Bronchial epithelial cell (primary cell): ENCODE measurements around the gene SLC27A5. TPM values are rescaled to one million over a fixed set of nuclear protein-coding genes. Genes with fewer than 3 reads are reported as not detected.
A peak's percentile ranks its signal among the peaks of the same experiment; 100 is the strongest.
"Not testable (repeated sequence)": the region's sequence is repeated elsewhere in the genome, so short reads cannot be mapped to it uniquely, and the experiment has no call there.

ENCODE experiments used
- DNase-seq: peaks from one replicate; pipeline ENCODE4 v3.0.0-alpha.2; 2010; ENCODE audit warnings: low read depth
- FAIRE-seq: peaks from 2 replicates; lab custom pipeline; 2011; peaks lifted over from hg19 to GRCh38; lab: Jason Lieb, UNC
- H3K27me3 ChIP-seq: 2 replicates; pipeline ENCODE4 v1.5.1; 2011; ENCODE audit warnings: low read length; ENCODE audit not compliant: control insufficient read depth, insufficient read depth
- H3K36me3 ChIP-seq: 2 replicates; pipeline ENCODE4 v1.5.1; 2011; ENCODE audit warnings: low read length; ENCODE audit not compliant: control insufficient read depth, insufficient read depth
- H3K4me3 ChIP-seq: 2 replicates; pipeline ENCODE4 v1.5.1; 2011; ENCODE audit warnings: mild to moderate bottlenecking, low read depth, low read length, control low read depth
- CTCF ChIP-seq: IDR thresholded peaks from 2 replicates; pipeline ENCODE4 v1.5.1; 2011; ENCODE audit warnings: mild to moderate bottlenecking, moderate library complexity, low read length, control low read depth, inconsistent platforms; ENCODE audit not compliant: insufficient read depth, severe bottlenecking
- total RNA-seq: library from RNA; depleted of rRNA; stranded (reverse); fragments of >200 nt; gene quantifications from 2 replicates; pipeline ENCODE4 v1.2.1, GENCODE V29; 2014

Gene SLC27A5
- total RNA-seq, 1 donor from 2014 or later = 11.1 TPM

DNA sequence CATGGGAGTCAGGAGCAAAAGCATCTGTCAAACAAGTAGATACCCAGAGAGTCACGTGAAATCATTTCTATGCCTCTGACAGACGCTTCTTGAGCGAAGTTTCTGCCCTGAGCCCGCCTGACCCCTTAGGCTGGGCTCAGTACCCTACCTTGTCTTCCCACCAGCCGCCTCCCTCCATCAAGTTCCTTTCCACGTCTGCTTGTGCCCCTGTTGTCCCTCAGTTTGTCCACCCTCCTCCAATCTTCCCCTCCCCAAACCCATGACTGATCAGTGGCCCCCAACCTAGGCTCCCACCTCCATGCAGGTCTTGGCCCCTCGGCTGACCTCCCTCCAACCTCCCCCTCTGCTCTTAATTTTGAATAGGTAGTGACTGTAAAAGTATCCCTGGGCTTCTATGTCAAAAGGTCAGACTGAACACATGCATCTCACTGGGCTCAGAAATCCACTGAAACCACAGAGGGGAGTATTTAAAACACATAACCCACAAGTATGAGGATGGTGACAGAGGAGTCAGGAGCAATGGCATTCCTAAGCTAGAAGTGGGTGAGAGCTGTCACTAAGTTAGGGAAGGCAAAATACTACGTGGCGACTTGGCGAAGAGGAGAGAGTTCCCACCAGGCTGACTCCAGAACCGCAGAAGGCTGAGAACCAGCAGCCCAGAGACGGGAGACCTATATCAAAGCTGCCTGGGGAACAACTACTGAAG lies 37.3 kb downstream of the SLC27A5 start:
- H3K4me3 ChIP-seq = no peak overlapping the region
- FAIRE-seq = no peak
- TF ChIP-seq CTCF = no peak

GRCh38 chr19:58473775-58474174 lies 38.0 kb downstream of the SLC27A5 start:
- no peak for TF ChIP-seq CTCF
- Histone ChIP-seq H3K36me3 (peaks cover 17% of the 10 kb centered on the region), H3K27me3 (no peaks in the 10 kb centered on the region), H3K4me3 (no peak overlapping the region)
- FAIRE-seq (no peak), DNase-seq (no peak)

More for the DNA sequence above, 37.3 kb downstream of the SLC27A5 start:
- no peak for DNase-seq
- peaks cover 13% of the 10 kb centered on the region for H3K36me3 ChIP-seq
- H3K27me3 ChIP-seq = no peaks in the 10 kb centered on the region

- Histone ChIP-seq H3K27me3 (no peaks in the 10 kb centered on the region), H3K4me3 (no peak overlapping the region), H3K36me3 (peaks cover 16% of the 10 kb centered on the region)
- FAIRE-seq (no peak), DNase-seq (no peak)
- no peak for TF ChIP-seq CTCF
Measured at GRCh38 chr19:58471736-58472135, 40.1 kb downstream of the SLC27A5 start.

- not testable (repeated sequence) for H3K4me3 ChIP-seq, DNase-seq, H3K27me3 ChIP-seq
- FAIRE-seq = peak; percentile 89
- peaks cover 16% of the 10 kb centered on the region for H3K36me3 ChIP-seq
Measured at GRCh38 chr19:58470837-58471543, 40.8 kb downstream of the SLC27A5 start.

DNA sequence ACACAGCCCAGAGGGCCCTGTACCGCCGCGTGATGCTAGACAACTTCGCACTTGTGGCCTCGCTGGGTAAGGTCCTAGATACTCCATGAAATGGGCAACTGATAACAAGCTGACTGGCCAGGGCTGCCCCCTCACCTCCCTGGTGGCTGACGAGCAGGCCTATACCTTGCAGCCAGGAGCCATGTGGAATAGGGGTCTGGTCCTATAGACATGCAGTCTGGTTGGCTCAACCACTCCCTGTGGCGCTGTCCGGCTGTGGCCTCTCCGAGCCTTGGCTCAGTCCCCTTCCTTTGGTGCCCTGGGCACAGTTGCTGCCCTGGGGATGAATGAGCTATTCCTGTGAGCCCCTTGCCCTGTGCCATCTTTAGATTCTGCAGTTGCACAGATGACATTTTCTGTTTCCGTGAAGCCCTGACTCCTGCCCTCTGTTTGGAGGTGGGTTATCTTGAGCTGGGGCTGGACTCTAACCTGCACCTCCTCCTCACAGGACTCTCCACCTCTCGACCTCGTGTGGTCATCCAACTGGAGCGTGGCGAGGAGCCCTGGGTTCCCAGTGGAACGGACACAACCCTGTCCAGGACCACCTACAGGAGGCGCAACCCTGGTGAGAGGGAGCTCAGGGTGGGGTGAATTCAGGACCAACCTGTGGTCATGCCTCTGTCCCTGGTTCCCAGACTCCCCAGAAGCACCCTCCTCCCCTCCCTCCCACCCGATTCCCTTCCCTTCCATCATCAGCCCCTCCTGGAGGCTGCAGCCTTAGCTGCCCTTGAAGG lies 42.4 kb downstream of the SLC27A5 start:
- Histone ChIP-seq H3K27me3 (no peaks in the 10 kb centered on the region), H3K36me3 (peaks cover 16% of the 10 kb centered on the region), H3K4me3 (no peak overlapping the region)
- DNase-seq (no peak), FAIRE-seq (no peak)
- TF ChIP-seq CTCF = no peak
